ENCODE results near the gene C3orf33.

DNA sequence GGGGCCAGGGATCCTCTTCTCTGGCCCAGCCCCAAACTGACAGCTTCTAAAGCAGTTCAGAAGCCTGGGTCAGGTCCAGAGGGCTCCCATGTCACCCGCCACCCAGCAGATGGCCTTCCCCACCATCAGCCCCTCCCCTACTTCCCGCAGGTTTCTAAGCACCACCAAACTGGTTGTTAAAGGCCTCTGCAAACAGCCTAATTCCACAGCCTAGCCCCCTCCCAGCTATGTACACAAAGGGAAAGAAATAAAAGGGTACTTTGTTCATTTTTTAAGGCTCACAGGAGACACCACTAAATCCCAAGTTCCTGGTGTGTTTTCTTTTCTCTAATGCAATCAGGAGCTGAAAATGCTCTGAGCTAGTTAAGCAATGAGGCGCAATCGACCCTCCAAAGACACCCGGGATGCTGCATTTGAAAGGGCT lies 91.8 kb downstream of the C3orf33 start:
- TF ChIP-seq, protein P1, sequence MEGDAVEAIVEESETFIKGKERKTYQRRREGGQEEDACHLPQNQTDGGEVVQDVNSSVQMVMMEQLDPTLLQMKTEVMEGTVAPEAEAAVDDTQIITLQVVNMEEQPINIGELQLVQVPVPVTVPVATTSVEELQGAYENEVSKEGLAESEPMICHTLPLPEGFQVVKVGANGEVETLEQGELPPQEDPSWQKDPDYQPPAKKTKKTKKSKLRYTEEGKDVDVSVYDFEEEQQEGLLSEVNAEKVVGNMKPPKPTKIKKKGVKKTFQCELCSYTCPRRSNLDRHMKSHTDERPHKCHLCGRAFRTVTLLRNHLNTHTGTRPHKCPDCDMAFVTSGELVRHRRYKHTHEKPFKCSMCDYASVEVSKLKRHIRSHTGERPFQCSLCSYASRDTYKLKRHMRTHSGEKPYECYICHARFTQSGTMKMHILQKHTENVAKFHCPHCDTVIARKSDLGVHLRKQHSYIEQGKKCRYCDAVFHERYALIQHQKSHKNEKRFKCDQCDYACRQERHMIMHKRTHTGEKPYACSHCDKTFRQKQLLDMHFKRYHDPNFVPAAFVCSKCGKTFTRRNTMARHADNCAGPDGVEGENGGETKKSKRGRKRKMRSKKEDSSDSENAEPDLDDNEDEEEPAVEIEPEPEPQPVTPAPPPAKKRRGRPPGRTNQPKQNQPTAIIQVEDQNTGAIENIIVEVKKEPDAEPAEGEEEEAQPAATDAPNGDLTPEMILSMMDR (IDR thresholded peaks at IDR 0.05), result no peak
- TF ChIP-seq POLR2A (IDR thresholded peaks at IDR 0.05) (no peak), POLR2AphosphoS5 (IDR thresholded peaks at IDR 0.05) (no peak)
